Measurements from ENCODE around the gene CCNB1.
"Not testable (repeated sequence)": the region's sequence is repeated elsewhere in the genome, so short reads cannot be mapped to it uniquely, and the experiment has no call there.

The CCNB1 gene

GRCh38 chr5:69187342-69187741 is 20.4 kb downstream of the CCNB1 start:
- DNase-seq: no peak

GRCh38 chr5:69188811-69189161 is 21.8 kb downstream of the CCNB1 start:
- no peak for DNase-seq

GRCh38 chr5:69189162-69190086 is 22.5 kb downstream of the CCNB1 start, which contains the start of gene CENPH:
Gene CENPH (plus strand): TSS chr5:69189583. CDS start chr5:69189635, 52 bp downstream.
- DNase-seq: peak; percentile 97

- DNase-seq: no peak
Observed at GRCh38 chr5:69202497-69202896, 35.5 kb downstream of the CCNB1 start.

GRCh38 chr5:69206528-69207190 is 39.7 kb downstream of the CCNB1 start:
- peak; percentile 4 for DNase-seq

GRCh38 chr5:69209602-69210001 is 42.7 kb downstream of the CCNB1 start:
- no peak for DNase-seq

GRCh38 chr5:69211200-69211599 is 44.2 kb downstream of the CCNB1 start:
- DNase-seq: no peak

- DNase-seq: no peak
Observed at GRCh38 chr5:69212022-69212421, 45.1 kb downstream of the CCNB1 start.

- DNase-seq: peak; percentile 5
Observed at GRCh38 chr5:69213513-69214215, 46.7 kb downstream of the CCNB1 start.

- DNase-seq: peak; percentile 49
Observed at GRCh38 chr5:69217151-69217511, 50.2 kb downstream of the CCNB1 start.

- DNase-seq: peak; percentile 96
Observed at GRCh38 chr5:69217548-69218526, 50.9 kb downstream of the CCNB1 start.

GRCh38 chr5:69219939-69220338 is 53.0 kb downstream of the CCNB1 start:
- DNase-seq: no peak

GRCh38 chr5:69220371-69220770 is 53.4 kb downstream of the CCNB1 start:
- not testable (repeated sequence) for DNase-seq

GRCh38 chr5:69220833-69221232 is 53.9 kb downstream of the CCNB1 start:
- not testable (repeated sequence) for DNase-seq

- DNase-seq: no peak
Observed at GRCh38 chr5:69224520-69224919, 57.6 kb downstream of the CCNB1 start.

GRCh38 chr5:69225860-69226259 is 58.9 kb downstream of the CCNB1 start:
- no peak for DNase-seq

All from DMS53 (cell line).